ENCODE results near the gene GSK3B.

The GSK3B gene

DNA sequence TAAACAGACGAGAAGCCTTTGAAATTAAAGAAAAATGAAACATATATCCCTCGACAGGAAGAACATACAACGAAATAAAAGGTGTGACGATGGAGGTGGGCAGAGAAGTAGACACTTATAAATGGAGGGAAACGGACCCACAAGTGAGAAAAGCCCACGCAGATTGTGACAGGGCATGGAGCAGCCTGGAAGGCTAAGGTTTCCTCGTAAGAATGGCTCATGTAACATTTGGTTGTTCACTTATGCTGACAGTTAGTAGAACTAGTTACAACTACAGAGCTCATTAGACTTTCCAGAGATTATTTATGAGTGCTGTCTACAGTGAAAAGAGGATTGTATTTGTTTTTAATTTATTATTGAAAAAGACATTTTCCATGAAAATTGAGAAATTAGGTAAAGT, 229.8 kb downstream of the GSK3B start:
- DNase-seq = no peak

DNA sequence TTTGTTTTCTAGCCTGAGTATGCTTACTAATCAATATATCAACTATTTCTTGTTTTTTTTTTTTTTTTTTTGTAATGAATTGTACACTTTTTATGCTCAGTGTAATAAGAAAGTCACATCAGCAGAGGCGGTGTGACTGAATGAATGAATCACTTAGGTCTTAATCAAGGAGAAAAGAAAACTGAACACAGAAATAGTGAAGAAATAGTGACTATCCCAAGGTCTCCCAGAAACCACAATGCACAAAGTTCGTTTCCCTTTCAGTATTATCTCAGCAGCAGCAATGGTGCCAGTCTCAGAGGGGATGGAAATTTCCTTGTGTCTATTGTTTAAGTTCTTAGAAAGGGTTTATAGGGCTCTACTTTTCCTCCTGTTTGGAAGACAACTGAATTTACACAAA, 231.6 kb downstream of the GSK3B start:
- DNase-seq = no peak

DNA sequence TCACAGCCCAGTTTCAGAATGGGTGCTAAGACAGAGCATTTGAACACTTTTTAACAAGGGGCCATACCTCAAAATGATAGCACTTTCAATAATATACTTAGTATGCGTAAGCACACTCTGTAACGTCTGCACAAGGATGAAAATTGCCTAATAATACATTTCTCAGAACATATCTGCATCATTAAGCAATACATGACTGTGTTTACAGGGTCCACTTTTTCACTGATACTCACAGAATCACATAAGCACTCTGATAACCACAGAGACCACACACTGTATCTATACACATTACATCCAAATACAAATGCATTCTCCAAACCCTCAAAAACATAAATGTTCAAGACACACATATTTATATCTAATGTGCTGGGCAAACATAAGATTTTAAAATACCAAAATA, 232.6 kb downstream of the GSK3B start:
- no peak for DNase-seq

DNA sequence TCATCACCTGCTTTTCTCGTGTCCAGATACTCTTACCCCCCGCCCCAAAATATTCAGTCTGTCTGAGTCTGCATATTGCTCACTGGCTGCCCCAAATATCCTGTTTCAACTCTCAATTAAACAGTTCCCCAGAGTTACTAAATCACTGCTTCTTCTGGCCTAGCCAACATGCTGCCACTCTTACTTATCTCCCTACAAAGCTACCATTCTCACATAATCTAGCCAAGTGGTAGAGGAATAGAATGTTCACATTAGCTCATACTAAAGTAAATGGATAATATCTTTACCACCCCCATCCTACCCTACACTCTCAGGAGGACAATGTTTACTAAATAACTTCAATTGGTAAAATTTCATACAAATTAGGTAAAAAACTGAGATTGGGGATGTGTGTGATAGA, 234.5 kb downstream of the GSK3B start:
- DNase-seq = no peak

DNA sequence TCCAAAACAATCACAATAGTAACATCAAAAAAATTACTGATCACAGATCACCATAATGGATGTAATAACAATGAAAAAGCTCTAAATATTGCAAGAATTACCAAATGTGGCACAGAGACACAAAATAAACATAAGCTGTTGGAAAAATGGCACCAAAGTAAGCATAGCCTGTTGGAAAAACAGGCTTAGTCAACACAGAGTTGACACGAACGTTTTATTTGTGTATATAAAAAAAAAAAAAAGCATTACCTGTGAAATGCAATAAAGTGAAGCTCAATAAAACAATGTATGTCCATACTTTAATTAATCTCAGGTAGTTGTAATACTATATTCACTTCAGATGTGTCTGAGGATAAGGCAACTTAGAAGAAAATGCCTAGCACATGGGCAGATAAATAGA, 235.3 kb downstream of the GSK3B start:
- no peak for DNase-seq

DNA sequence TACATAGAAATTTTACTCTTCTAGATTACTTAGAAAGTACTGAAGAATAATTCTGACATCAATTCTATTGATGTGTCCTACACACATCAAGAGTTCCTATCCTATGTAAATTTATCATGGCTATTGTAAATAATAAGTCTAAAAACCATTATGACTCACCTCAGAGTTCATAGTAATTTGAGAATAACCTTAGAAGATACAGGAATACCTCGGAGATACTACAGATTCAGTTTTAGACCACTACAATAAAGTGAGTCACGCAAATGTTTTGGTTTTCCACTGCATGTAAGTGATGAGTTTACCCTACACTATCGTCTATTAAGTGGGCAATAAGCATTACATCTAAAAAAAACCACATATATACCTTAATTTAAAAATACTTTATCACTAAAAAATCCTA, 237.6 kb downstream of the GSK3B start:
- DNase-seq = no peak

DNA sequence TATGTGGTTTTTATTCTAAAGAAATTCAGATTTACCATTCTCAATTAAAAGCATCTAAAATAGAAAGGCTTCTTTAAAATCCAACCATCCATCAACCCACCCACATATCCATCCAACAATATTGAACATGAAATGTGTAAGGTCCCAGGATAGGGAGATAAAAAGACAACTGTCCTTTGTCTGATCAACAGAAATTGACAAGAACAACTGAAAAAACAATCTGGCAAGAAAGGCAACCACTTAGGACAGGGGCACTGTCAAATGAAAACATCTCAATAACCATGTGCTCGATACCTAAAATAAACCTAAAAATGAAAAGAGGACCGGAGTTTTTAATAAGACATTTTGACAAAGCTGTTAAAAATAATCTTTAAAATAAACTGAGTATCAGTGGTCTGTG, 245.1 kb downstream of the GSK3B start:
- no peak for DNase-seq

DNA sequence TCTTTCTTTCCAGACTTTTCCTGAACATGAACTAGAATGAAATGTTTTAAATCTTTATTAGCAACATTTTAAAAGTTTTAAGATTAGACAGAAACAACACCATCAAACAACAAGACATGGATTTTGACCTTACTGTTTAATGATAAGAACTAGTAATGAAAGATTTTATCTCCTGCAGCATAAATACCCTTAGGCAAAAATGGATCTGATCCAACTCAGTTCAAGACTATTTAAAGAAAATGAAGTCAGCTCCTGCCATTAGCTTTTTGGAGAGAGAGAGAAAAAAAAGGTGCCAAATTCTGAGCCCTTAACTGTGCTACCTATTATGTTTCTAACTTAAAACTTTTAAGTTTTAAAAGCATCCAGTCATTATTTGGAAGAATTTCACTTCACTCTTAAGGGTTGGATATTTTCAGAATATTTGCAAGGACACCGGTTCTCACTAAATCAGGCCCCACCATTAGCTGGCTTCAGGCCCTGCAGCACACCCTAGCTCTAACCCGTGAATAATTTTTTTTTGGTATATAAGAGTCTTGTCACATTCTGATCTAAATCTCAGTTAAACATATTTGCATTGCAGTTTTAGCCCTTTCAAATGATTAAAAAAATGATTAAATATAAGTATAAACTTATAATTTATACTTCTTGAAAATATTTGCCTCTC, 252.3 kb downstream of the GSK3B start:
- no peak for DNase-seq

DNA sequence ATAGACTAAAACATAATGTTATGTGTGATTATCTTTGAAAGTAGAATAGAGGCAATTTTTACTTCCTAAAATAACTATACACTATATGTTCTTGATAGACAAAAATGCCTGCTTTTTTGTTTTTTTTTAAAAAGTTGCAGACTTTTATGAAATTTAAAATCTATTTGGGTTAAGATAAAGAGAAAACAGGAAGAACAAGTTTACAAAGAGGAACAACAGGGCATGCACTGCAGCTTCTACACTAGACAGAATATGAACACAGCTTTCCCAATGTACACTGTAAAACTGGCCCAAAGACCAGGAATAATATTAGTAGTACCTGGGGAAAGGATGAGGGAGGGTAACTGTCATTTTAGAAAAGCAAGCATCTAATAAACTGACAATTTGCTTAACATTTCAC, 258.7 kb downstream of the GSK3B start:
- DNase-seq = no peak

DNA sequence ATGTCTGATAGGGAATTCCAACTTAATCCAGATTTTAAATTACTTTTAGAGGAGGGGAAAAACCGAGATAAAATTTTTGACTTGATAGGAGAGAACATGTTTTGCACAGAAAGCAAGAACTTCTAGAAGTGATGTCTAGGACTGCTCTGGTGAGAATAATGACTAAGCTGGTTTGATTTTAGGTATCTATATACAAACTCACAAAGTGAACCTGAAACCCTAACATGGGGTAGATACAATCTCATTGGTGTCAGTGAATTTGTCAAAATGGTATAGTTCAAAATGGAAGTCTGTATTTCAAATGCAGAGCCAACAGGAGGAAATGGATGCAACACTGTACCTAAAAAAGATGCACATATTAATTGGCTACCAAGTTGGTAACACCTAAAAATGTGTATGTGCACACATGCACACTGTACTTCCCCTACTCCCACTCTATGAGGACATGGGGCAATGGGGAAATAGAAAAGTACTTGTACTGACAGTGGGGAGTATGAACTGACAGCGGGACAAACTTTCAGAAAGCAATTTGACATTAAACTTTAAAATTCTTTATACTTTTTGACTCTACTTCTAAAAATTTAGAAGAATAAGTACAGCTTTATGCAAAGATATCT, 259.4 kb downstream of the GSK3B start:
- no peak for DNase-seq

DNA sequence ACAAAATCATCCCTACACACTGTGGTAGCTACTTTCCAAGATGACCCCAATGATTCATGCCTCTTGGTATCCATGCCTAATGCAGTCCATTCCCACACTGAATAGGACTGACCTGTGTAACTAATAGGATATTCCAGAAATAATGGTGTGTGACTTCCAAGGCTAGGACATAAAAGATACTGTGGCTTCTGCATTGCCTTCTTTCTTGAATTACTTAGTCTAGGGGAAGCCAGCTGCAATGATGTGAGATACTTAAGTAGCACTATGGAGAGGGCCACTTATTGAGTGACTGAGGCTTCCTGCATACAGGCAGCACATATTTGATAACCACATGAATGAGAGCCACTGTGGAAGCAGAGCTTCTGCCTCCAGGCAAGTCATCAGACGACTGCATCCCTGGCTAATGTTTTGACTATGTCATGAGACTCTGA, 262.3 kb downstream of the GSK3B start:
- DNase-seq = no peak

DNA sequence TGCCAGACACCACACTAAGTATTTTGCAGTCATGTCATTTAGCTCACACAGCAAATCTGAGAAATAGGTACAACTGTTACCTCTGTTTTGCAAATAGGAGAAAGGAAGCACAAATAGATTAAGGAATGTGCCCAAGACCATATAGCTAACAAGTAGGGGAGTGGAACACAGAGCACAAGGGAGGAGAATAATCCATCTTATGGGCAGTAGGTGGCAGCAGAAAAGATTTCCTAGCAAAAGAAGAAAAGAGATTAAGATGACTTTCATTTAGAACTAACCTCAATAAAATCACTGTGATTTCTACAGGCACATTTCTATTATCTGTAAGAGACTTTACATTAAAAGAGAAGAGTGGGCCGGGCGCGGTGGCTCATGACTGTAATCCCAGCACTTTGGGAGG, 263.2 kb downstream of the GSK3B start:
- no peak for DNase-seq

DNA sequence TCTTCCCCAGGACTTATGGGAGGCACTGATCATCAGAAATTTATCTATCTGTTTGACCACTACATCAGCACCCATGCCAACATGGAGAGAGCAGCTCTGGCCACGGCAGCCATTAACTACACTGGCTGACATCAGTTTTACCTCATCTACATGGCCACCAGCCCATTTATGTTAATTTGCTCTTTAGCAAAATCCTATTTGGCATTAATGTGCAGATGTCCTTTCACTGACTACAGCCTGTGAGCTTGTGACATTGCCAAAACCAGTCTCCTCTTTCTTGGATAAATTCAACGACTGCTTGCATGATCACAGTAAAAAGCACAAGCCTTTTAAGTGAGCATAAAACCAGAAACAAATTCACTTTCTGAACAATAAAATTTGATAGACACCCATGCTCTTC, 264.8 kb downstream of the GSK3B start:
- DNase-seq = no peak

DNA sequence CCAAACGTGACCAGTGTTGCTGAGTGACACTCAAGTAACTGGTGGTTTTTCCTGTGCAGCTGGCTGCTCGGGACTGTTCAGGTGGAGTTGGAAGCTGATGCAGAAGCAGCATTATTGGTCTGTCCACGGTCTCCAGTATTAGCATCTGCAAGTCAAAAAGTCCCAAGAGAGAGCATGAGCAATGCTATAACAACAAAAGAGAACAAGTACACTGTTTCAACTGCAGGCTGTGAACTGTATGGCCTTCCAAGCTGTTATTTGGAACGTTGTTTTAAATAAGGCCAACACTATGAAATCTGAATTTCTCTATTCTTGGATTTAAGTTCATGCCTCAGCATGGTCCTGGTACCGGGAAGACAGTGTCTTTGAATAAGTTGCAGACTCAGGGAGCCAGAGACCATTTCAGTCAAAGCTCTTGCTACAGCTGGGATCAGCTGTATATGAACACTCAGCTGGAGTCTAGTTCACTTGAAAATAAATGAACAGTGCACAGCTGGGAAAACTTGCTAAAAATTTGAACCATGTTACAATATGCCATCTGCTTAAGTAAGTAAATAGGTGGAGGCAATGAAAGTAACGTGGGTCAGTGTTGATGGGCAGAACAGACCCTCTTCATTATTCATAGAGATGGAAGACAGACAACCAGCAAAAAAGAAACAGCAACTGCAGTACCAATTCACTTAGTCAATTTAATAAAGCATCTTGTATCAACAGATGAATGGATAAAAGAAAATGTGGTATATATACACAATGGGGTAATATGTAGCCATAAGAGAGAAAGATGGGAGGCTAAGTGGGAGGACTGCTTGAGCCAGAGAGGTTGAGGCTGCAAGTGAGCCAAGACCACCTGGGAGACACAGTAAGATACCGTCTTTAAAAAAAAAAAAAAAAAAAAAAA, 267.3 kb downstream of the GSK3B start:
- DNase-seq = no peak

DNA sequence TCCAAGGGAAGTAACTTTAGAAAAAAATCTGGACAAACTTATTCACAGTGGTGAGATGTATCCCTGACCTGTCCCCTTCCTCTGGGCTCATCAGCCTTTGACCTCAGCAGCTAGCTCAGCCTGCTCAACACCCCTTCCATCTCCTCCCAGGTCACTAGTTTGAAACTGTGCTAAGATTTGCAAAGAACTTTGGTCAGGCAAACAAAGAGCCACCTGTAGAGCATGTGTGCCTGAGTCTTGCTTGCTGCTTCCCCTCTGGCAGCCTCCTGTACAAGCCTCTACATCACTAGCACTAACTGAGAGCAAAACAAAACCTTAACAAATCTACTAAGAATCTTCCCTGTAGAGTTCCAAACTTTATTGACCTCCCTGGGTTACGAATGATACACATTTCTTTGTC, 268.4 kb downstream of the GSK3B start:
- DNase-seq = no peak

DNA sequence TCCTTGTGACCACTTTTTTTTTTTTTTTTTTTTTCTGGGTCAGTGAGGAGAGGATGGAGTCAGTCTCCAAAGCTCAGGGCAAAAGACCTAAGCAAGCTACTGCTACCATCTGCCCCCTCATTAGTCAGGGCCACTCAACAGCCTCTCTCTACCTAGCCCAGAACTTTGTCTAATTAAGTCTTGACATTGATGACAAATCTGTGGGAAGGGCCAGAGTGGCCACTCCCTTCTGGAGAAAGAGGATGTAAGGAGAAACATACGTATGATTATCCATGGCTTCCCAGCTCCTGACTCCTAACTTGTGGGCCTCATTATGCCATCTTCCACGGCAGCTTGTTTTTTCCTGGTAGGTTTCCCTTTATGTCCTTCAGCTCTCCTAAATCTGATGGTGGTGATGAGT, 274.4 kb downstream of the GSK3B start:
- DNase-seq = no peak

DNA sequence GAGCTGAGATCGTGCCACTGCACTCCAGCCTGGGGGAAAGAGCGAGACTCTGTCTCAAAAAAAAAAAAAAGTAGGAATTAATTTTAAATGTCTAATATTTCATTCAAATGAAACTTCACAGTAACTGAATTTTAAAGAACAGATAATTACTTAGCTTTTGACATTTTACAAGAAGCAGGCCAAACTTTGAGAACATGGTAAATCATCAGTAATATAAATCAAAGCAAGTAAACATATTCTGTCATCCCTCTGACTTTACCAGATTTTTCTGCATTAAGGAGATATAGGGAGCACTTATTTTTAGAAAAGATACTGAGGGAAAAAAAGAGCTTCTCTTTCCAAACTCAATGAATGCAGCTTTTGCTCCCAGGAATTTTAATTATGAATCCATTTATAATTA, 275.3 kb downstream of the GSK3B start:
- no peak for DNase-seq

DNA sequence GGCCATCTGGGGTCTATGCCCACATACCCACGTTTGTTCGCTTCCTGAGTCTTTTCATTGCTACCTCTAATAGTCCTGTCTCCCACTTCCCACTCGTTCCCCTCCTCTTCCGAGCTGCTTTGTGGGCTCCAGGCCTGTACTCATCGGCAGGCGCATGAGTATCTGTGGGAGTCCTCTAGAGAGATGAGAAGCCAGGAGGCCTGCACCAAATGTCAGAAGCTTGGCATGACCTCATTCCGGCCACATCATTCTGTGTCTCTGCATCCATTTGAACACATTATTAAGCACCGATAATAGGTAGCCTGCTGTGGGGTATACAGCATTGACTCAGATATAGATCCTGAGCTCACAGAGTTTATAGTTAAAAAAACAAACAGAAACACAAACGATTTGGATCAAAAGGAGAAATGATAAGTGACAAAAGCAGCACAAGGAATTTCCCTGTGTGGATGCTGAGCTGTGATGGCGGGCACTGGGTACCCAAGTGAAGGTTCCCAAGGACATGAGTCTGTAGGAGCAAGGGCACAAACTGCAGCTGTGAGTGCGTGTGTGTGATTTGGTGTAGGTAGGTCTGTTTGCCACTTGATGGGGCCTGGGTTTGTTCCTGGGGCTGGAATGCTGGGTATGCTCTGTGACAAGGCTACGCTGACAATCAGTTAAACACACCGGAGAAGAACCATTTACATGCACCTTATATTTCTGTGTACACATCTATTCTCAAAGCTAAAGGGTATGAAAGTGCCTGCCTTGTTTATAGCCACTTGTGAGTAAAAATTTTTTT, 276.5 kb downstream of the GSK3B start:
- no peak for DNase-seq

DNA sequence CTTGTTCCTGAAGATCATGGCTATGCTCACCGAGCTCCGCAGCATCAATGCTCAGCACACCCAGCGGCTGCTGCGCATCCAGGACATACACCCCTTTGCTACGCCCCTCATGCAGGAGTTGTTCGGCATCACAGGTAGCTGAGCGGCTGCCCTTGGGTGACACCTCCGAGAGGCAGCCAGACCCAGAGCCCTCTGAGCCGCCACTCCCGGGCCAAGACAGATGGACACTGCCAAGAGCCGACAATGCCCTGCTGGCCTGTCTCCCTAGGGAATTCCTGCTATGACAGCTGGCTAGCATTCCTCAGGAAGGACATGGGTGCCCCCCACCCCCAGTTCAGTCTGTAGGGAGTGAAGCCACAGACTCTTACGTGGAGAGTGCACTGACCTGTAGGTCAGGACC, 277.2 kb downstream of the GSK3B start:
- DNase-seq = no peak

DNA sequence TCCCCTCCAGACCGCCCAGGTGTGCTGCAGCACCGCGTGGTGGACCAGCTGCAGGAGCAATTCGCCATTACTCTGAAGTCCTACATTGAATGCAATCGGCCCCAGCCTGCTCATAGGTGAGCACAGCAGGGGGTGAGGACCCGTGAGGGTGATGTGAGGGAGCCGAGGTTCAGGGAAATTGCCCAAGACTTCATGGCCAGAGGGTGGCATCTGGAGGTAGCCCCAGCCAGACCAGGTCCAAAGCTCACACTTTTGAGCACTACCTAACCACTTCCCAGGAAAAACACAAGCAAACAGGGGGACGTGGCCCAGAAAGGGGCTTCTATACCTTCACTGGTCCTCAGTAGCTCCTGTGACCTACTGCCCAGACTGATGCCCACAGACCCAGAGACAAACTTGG, 278.5 kb downstream of the GSK3B start:
- DNase-seq = no peak

DNA sequence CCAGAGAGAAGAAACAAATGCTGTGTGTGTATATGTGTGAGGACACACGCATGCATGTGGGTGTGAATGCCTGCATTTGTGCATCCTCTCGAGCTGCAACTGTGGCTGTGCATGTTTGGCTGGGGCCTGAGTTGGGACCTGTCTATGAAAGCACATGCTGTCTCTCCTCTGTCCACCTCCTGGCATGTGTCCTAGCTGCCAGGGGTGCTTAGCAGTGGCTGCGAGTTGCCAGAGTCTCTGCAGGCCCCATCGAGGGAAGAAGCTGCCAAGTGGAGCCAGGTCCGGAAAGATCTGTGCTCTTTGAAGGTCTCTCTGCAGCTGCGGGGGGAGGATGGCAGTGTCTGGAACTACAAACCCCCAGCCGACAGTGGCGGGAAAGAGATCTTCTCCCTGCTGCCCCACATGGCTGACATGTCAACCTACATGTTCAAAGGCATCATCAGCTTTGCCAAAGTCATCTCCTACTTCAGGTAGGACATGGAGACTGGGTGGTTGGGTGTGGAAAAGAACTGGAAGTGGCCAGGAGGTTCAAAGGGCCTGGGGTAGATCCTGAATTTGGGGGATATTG, 281.7 kb downstream of the GSK3B start:
- no peak for DNase-seq

DNA sequence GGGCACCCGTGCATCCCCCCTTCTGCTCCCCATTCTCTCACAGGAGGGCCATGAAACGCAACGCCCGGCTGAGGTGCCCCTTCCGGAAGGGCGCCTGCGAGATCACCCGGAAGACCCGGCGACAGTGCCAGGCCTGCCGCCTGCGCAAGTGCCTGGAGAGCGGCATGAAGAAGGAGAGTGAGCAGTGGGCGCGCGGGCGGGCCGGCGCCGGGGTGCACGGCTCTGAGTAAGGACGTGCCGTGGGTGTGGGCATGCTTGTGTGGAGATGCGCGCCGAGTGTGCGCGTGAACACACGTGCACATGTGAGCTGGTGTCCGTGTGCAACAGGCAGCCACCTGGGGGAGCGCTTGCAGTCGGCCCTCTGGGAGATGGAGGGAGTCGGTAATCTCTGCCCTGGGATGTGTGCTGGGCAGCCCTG, 284.2 kb downstream of the GSK3B start:
- peak; percentile 52 for DNase-seq

Data from CD4-positive, alpha-beta T cell treated with Interleukin-15 for 1 hour (primary cell).